ENCODE data around the gene RNF8. TPM values are rescaled to one million over a fixed set of nuclear protein-coding genes. Genes with fewer than 3 reads are reported as not detected.

The RNF8 gene
- total and polyA plus RNA-seq, 9 of the 15 experiments (the other 6 are each of a cell fraction or from before 2014, with no cell fraction given): 10.6 to 47.0 (median 37.5) TPM

- TF ChIP-seq ZNF407 (IDR thresholded peaks at IDR 0.05; ENCODE audit: low read depth): no peak
- TF ChIP-seq CAMTA2 (CRISPR knock-in tag; conservative IDR thresholded peaks at IDR 0.05): no peak
- TF ChIP-seq MAFK (IDR thresholded peaks at IDR 0.05; ENCODE audit: low read length): peak; percentile 56; the same call in 1 of the 2 replicates
- TF ChIP-seq FOXK2 (conservative IDR thresholded peaks at IDR 0.05 in 1 of 2, IDR thresholded peaks at IDR 0.05 in 1 of 2; ENCODE audit: low read depth in 2 of 2): peak; percentile 91 to 96; a peak in 3 of 4 replicates
- TF ChIP-seq TAF15 (IDR thresholded peaks at IDR 0.05; ENCODE audit: low read depth, low read length): no peak
- TF ChIP-seq HNRNPLL (IDR thresholded peaks at IDR 0.05; ENCODE audit: low read depth, low read length, poor library complexity, severe bottlenecking): no peak
- no peak for TF ChIP-seq IFI16 (CRISPR knock-in tag; IDR thresholded peaks at IDR 0.05)
- TF ChIP-seq SUPT5H (IDR thresholded peaks at IDR 0.05): no peak
- peak; percentile 90 for TF ChIP-seq NCOA1 (IDR thresholded peaks at IDR 0.05; ENCODE audit: low read depth)
- peak; percentile 84 for TF ChIP-seq ZNF644 (tag; IDR thresholded peaks at IDR 0.05; ENCODE audit: low read depth)
- no peak for TF ChIP-seq NFXL1 (CRISPR knock-in tag; IDR thresholded peaks at IDR 0.05)
- peak; percentile 83 for TF ChIP-seq ZFP36 (IDR thresholded peaks at IDR 0.05; ENCODE audit: low read depth, low read length, partially characterized antibody)
- TF ChIP-seq HDAC1 (IDR thresholded peaks at IDR 0.05): peak in 1 of 2 experiments; percentile 98; a peak in 2 of 4 replicates
- peak; percentile 92 for TF ChIP-seq KHSRP (IDR thresholded peaks at IDR 0.05)
- TF ChIP-seq SMAD2 (IDR thresholded peaks at IDR 0.05; ENCODE audit: low read depth, low read length): no peak
- TF ChIP-seq ZNF124 (CRISPR knock-in tag; IDR thresholded peaks at IDR 0.05): no peak
- peak; percentile 83 to 85; a peak in 2 of 4 replicates for TF ChIP-seq ETV6 (IDR thresholded peaks at IDR 0.05; ENCODE audit: borderline replicate concordance in 1 of 2, low read depth in 2 of 2, low read length in 1 of 2)
- no peak for TF ChIP-seq ETV6 (CRISPR knock-in tag; IDR thresholded peaks at IDR 0.05; ENCODE audit: borderline replicate concordance)
- TF ChIP-seq RBM22 (IDR thresholded peaks at IDR 0.05; ENCODE audit: low read depth, low read length, poor library complexity, severe bottlenecking): no peak
- peak; percentile 75; the same call in 1 of the 2 replicates for TF ChIP-seq FOXJ2 (tag; IDR thresholded peaks at IDR 0.05)
- TF ChIP-seq TAL1 (IDR thresholded peaks at IDR 0.05): peak; percentile 99
- TF ChIP-seq YBX1 (IDR thresholded peaks at IDR 0.05): no peak
- peak; percentile 93 for TF ChIP-seq GATAD2B (IDR thresholded peaks at IDR 0.05; ENCODE audit: borderline replicate concordance)
- no peak for TF ChIP-seq NR1H2 (CRISPR knock-in tag; IDR thresholded peaks at IDR 0.05)
Observed at GRCh38 chr6:37314487-37315156, 39.2 kb upstream of the RNF8 start (continued).
